ENCODE results near the gene MAP3K20. TPM values are rescaled to one million over a fixed set of nuclear protein-coding genes. Genes with fewer than 3 reads are reported as not detected.

MAP3K20 gene
- total RNA-seq, 3 donors from 2014 or later: 34.8 to 67.0 (median 42.9) TPM

- Histone ChIP-seq H3K4me3 (no peak overlapping the region), H3K27me3 (no peaks in the 10 kb centered on the region), H3K4me1 (no peaks in the 10 kb centered on the region), H3K36me3 (no peaks in the 10 kb centered on the region), H3K9me3 (no peaks in the 10 kb centered on the region), H3K27ac (no peak overlapping the region)
- TF ChIP-seq POLR2AphosphoS5 (IDR thresholded peaks at IDR 0.05) (no peak), POLR2A (IDR thresholded peaks at IDR 0.05) (no peak)
- TF ChIP-seq, protein P1, sequence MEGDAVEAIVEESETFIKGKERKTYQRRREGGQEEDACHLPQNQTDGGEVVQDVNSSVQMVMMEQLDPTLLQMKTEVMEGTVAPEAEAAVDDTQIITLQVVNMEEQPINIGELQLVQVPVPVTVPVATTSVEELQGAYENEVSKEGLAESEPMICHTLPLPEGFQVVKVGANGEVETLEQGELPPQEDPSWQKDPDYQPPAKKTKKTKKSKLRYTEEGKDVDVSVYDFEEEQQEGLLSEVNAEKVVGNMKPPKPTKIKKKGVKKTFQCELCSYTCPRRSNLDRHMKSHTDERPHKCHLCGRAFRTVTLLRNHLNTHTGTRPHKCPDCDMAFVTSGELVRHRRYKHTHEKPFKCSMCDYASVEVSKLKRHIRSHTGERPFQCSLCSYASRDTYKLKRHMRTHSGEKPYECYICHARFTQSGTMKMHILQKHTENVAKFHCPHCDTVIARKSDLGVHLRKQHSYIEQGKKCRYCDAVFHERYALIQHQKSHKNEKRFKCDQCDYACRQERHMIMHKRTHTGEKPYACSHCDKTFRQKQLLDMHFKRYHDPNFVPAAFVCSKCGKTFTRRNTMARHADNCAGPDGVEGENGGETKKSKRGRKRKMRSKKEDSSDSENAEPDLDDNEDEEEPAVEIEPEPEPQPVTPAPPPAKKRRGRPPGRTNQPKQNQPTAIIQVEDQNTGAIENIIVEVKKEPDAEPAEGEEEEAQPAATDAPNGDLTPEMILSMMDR (IDR thresholded peaks at IDR 0.05): no peak
- no peak for DNase-seq (ENCODE audit: low spot score in 2 of 2)
- intact Hi-C loops (cut with DNase I; ENCODE audit: low total_unique reads): no loop called here
These were observed 171.5 kb downstream of the MAP3K20 start for GRCh38 chr2:173247156-173247555.

DNA sequence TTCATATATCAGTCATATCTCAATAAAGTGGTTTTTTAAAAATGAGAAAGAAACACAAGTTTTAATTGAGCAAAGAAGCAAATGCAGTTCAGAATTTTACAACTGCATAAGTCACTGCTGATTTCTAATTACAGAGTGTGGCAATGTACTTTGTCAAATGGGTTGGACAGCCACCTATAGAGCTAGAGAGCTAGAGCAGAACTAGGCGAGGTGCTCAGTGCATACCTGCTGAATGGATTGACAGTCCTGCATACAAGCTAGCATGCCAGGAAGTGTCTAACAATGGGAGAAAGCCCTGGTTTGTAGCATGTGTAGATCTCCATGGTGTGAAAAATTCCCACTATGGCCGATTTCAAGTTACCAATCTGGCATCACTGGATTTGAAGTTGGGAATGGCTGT is 172.7 kb downstream of the MAP3K20 start:
- DNase-seq (ENCODE audit: low spot score in 2 of 2): no peak
- no peak for TF ChIP-seq POLR2A (IDR thresholded peaks at IDR 0.05)
- TF ChIP-seq, protein P1 (IDR thresholded peaks at IDR 0.05): no peak
- TF ChIP-seq POLR2AphosphoS5 (IDR thresholded peaks at IDR 0.05): no peak
- Histone ChIP-seq H3K27me3 (no peaks in the 10 kb centered on the region), H3K27ac (no peak overlapping the region), H3K4me1 (no peaks in the 10 kb centered on the region), H3K9me3 (no peaks in the 10 kb centered on the region), H3K36me3 (no peaks in the 10 kb centered on the region), H3K4me3 (no peak overlapping the region)
- intact Hi-C loops (cut with DNase I; ENCODE audit: low total_unique reads): no loop called here

GRCh38 chr2:173249661-173250641 is 174.3 kb downstream of the MAP3K20 start:
- Histone ChIP-seq H3K27me3 (no peaks in the 10 kb centered on the region), H3K4me3 (no peak overlapping the region), H3K27ac (no peak overlapping the region), H3K36me3 (no peaks in the 10 kb centered on the region), H3K4me1 (no peaks in the 10 kb centered on the region), H3K9me3 (no peaks in the 10 kb centered on the region)
- TF ChIP-seq POLR2AphosphoS5 (IDR thresholded peaks at IDR 0.05): no peak
- TF ChIP-seq, protein P1 (IDR thresholded peaks at IDR 0.05): no peak
- TF ChIP-seq POLR2A (IDR thresholded peaks at IDR 0.05): no peak
- intact Hi-C loops (cut with DNase I; ENCODE audit: low total_unique reads): no loop called here
- DNase-seq (ENCODE audit: low spot score in 2 of 2): no peak

DNA sequence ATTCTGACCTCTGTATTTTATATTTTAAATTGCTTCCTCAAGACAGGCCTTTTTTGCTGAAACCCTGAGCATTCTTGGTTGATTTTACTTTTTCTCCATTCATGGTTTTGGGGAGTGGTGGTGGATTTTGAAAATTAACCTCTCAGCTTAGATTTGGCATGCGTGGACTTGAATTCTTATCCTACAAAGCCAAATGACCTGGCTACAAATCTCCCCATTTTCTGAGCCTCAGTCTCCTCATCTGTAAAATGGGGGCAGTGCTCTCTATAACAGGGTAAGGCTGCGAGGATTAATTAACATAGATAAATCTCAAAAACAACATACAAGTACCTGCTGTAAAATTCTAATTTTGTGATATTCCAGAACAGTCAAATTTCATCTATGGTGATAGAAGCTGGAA is 175.6 kb downstream of the MAP3K20 start:
- Histone ChIP-seq H3K9me3 (no peaks in the 10 kb centered on the region), H3K4me3 (no peak overlapping the region), H3K36me3 (no peaks in the 10 kb centered on the region), H3K27me3 (no peaks in the 10 kb centered on the region), H3K4me1 (no peaks in the 10 kb centered on the region), H3K27ac (no peak overlapping the region)
- TF ChIP-seq POLR2A (IDR thresholded peaks at IDR 0.05) (no peak), POLR2AphosphoS5 (IDR thresholded peaks at IDR 0.05) (no peak)
- TF ChIP-seq, protein P1 (IDR thresholded peaks at IDR 0.05): no peak
- intact Hi-C loops (cut with DNase I; ENCODE audit: low total_unique reads): no loop called here
- no peak for DNase-seq (ENCODE audit: low spot score in 2 of 2)

DNA sequence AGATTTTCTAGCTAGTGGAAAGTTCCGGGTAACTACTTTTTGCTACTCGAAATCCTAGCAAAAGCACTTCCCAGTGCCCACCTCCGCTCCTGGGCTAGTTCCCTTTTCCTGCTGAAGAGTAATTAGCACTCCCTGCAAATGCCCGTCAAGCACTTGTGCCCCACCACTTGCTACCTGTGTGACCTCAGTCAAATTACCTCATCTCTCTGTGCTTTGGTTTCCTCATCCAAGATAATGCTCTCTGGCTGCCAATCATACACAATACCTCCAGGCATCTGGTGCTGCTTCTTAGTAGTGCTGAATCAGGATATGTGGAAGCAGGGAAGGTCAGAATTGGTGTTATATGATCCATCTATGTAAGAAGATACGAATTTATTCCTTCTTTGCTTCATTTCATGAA is 176.9 kb downstream of the MAP3K20 start:
- no peaks in the 10 kb centered on the region for H3K36me3 ChIP-seq
- intact Hi-C loops (cut with DNase I; ENCODE audit: low total_unique reads): no loop called here
- no peak for DNase-seq (ENCODE audit: low spot score in 2 of 2)
- no peak overlapping the region for H3K4me3 ChIP-seq
- H3K4me1 ChIP-seq: no peaks in the 10 kb centered on the region
- no peak overlapping the region for H3K27ac ChIP-seq
- no peaks in the 10 kb centered on the region for H3K9me3 ChIP-seq
- no peaks in the 10 kb centered on the region for H3K27me3 ChIP-seq
- TF ChIP-seq, protein P1 (IDR thresholded peaks at IDR 0.05): no peak
- TF ChIP-seq POLR2AphosphoS5 (IDR thresholded peaks at IDR 0.05) (no peak), POLR2A (IDR thresholded peaks at IDR 0.05) (no peak)
